ENCODE results near the gene CCS.
"Not testable (repeated sequence)": the region's sequence is repeated elsewhere in the genome, so short reads cannot be mapped to it uniquely, and the experiment has no call there.

CCS gene, protein sequence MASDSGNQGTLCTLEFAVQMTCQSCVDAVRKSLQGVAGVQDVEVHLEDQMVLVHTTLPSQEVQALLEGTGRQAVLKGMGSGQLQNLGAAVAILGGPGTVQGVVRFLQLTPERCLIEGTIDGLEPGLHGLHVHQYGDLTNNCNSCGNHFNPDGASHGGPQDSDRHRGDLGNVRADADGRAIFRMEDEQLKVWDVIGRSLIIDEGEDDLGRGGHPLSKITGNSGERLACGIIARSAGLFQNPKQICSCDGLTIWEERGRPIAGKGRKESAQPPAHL

DNA sequence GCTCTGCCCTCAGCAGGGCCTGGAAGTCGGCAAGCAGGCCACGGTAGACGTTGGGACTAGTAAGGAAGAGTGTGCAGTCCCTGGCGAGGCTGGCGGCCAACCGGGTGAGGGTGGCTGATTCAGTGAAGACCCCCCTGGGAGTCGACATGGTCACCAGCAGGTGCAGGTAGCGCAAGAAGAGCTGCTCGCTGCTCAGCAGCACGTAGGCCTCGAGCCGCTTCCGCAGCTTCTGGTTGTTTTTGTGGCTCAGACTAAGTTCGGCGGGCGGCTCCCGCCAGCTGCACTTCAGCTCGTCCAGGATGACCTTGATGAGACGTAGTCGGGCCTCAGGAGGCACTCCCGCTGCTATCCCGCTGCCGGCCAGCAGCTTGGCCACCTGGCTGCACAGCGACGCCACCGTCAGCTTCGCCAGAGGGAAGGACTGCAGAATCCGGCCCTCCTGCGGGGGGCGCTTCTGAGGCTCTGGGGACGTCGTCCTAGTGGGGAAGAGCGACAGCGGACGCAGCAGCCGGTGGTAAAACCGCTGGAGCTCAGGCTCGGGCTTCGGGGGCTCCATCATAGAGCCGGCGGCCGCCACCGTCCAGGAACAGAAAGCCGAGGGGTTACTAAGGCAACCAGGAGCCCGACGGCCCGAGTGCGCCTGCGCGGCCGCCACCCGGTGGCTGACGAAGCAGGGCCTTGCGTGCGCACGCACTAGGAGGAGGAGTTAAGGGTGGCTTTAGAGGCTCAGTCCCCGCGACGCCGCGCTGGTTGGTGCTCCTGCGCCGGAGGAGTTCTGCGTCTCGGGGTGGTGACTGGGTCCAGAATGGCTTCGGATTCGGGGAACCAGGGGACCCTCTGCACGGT is at the start of gene CCS, which contains the start of gene CCDC87:
Gene CCS, plus strand, starts transcription at position 729 of the 846 bp plus-strand sequence. Its CDS starts 77 bp downstream, at position 806.
Gene CCDC87, minus strand, starts transcription at position 607 of the 846 bp plus-strand sequence. Its CDS starts 48 bp downstream, at position 559.
- peak; percentile 96 for DNase-seq

DNA sequence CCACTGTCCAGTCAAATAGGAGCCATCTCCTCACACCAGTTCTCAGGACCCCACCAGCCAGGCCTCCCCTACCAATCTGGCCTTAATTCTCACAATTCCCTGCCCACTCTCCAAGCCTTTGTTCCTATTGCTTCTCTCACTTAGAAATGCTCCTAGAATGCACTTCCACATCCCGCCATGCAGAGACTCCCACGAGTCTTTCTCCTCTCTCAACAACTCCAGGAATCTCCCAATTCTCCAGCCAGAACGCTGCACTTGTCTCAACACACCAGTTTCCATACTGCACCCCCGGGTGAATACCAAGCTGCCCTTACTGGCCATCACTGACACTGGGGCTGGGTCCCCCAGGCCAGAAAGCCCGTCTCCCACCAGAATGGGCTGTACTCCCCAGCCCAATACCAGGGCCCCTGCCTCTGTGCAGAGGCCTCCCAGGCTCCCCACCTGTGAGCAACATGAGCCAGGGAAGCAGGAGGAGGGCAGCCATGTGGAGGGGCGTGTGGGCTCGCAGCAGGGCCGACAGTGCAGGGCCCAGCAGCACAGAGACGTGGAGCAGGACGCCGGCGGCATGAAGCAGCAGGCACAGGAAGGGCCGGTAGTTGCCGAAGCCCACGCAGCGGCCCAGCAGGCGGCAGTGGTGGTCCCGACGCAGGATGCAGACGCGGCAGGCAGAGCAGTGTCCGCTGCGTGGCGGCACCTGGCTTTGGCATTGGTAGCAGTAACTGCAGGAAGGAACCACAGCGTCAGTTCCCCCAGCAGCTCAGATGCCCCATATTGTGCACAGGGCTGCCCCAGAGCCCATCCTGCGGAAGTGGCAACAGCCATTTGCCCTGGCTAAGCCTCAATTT is 49.5 kb upstream of the CCS start:
- no peak for DNase-seq

DNA sequence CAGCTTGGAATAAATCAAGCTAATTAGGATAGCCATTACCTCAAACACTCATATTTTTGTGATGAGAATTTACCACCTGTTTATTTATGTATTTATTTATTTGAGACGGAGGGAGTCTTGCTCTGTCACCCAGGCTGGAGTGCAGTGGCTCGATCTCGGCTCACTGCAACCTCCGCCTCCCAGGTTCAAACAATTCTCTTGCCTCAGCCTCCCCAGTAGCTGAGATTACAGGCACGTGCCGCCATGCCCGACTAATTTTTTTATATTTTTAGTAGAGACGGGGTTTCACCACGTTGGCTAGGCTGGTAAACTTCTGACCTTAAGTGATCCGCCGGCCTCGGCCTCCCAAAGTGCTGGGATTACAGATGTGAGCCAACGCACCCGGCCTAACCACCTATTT is 48.0 kb upstream of the CCS start:
- DNase-seq, result not testable (repeated sequence)

DNA sequence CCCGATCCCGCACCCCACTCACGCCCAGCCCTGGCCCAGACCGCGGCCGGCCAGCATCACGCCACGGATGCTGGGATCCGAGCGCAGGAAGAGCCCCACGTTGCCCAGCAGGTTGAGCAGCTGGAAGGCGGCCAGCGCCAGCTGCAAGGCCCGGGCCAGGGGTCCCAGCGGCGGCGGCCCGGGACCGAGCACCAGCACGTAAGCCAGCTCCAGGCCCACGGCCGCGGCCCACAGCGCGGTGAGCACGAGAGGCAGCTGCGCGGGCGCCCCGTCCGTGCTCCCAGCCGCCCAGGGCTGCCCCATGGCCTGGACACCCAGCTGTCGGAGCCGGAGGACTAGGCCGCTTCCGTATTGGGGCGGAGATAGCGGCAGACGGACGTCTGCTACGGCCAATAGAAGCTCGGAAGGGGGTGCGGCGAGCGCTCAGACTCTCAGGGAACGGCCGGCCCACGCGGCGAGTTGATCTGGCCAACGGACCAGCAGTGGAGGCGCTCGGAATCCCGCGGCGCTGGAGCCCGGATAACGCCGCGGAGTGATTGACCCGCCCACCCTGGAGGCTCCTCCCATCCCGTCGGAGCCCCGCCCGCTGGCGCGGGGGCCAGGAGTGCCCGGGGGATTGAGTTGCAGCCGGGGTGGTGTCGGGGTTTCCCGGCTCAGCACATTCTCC is 47.2 kb upstream of the CCS start, which contains the start of gene ZDHHC24:
Gene ZDHHC24, minus strand, starts transcription at position 348 of the 667 bp plus-strand sequence. Its CDS starts 45 bp downstream, at position 303.
- peak; percentile 97 for DNase-seq

DNA sequence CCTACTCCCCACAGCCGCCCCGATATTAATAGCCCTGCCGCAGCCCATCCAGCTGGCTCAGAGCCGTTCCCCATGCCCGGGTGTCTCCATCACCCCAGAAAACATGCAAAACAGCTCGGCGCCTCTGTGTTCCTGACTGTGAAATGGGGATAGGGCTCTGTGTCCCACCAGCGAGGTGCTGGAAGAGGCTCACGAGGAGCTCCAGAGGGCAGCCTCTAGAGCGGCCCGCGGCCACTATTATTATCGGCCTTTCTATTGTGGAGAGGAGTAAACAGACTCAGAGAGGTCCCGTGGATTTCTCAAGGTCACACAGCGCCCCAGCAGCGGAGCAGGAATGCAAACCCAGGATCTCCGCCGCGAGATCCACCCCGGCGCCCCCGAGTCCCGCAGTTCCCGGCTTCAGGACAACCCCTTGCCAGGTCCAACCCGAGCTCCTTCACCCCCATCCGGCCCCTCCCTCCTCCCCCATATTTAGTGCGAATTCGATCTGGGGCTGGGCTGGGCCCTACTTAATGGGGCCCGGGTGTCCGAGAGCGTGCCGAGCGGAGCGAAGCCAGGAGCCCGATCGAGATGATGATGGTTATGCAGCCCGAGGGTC is 46.5 kb upstream of the CCS start, which contains the start of gene ACTN3:
Gene ACTN3, plus strand, starts transcription at position 536 of the 598 bp plus-strand sequence. Its CDS starts 35 bp downstream, at position 571.
- no peak for DNase-seq

GRCh38 chr11:66546966-66547661 is 45.9 kb upstream of the CCS start:
- DNase-seq, result no peak

- DNase-seq, result no peak
These were observed 45.3 kb upstream of the CCS start for GRCh38 chr11:66547662-66548009.

- DNase-seq, result no peak
These were observed 44.9 kb upstream of the CCS start for GRCh38 chr11:66548041-66548440.

DNA sequence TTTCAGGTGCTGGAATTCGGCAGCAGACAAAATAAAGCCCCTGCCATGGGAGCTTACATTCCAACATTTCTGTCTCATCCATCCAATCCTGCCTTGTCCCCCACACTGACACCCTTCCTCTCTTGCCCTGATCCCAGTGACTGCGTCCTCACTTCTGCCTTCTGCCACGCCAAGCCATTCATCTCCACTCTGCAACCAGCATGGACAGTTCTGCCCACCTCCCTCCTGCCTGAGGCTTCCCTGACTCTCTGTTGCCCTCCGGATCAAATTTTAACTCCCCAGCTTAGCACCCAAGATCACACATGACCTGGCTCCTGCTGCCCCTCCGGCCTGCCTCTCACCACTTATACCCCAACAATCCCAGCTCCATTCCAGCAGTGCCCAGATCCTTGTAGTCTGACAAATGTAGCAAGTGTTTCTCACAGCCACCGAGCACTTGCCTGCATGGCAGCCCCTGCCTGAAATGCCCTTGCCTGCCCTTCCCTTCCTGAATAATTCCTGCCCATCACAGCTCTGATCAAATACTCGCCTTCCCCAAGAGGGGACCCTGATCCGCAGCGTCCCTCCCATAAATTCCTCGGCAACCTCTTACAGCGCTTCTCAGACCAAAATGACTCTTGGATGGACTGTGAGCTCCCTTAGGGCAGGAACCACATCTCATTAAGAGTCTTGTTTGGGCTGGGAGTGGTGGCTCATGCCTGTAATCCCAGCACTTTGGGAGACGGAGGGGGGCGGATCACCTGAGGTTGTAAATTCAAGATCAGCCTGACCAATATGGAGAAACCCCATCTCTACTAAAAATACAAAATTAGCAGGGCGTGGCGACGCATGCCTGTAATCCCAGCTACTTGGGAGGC is 44.0 kb upstream of the CCS start:
- DNase-seq, result no peak

- no peak for DNase-seq
These were observed 43.3 kb upstream of the CCS start for GRCh38 chr11:66549696-66550095.

GRCh38 chr11:66550887-66551286 is 42.1 kb upstream of the CCS start:
- no peak for DNase-seq

DNA sequence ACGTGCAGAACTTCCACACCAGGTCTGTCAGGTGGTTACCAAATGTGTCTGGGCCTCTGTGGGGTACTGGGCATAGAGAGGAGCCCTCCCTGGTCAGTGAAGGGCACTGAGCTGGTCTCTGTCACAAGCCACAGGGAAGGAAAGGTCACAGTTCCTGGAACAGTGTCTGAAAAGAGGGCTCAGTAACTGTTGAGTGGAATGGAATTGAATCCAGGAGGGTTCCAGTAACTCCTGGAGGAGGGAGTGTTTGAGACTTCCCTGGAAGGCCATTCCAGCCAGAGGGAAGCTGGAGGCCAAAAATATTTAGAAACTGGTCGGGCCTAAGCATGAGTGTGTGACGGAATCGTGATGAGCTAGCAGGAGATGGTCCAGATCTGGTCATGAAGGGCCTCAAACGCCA is 38.4 kb upstream of the CCS start:
- DNase-seq, result no peak

GRCh38 chr11:66555416-66555815 is 37.6 kb upstream of the CCS start:
- no peak for DNase-seq

- DNase-seq, result no peak
These were observed 36.9 kb upstream of the CCS start for GRCh38 chr11:66556086-66556485.

DNA sequence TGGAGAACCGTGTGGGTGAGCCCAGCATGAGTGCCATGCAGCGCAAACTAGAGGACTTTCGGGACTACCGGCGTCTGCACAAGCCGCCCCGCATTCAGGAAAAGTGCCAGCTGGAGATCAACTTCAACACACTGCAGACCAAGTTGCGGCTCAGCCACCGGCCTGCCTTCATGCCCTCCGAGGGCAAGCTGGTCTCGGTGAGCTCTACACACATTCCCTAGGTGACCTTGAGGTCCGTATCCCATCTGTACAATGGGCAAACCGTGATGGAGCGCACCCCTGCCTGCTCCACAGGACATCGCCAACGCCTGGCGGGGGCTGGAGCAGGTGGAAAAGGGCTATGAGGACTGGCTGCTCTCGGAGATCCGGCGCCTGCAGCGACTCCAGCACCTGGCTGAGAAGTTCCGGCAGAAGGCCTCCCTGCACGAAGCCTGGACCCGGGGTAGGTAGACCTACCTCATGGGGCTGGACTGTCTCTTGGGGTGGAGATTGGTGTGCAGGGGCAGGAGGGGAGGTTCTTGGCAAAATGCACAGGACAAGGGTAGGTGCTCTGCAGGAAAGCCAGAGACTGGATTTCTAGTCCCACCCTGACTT is 35.2 kb upstream of the CCS start:
- no peak for DNase-seq

DNA sequence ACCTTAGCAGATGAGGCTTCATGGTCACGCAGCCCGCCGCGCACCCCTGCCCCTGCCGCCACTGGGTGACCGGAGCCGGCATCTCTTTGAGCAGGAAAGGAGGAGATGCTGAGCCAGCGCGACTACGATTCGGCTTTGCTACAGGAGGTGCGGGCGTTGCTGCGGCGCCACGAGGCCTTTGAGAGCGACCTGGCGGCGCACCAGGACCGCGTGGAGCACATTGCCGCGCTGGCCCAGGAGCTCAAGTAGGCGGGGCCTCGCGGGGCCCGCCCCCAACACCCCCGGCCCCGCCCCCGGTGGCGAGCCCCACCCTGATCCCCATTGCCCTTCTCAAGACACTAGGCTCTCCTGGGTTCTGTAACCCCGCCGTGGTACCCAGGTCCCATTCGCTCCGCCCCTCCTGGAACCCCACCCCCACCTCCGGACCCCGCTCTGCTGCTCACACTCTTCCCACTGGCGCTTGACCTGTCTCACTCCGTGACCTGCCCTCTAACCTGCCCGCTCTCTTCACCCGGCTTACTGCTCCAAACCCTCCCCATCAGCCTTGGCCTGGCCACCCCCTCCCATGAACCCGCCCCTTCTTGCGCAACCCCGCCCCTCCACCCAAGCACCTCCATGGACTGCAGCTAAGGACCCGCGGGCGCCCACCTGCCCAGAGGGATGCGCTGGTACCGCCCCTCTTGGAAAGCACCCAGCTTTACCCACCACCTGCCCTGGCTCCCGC is 33.7 kb upstream of the CCS start:
- DNase-seq, result no peak

- no peak for DNase-seq
These were observed 32.9 kb upstream of the CCS start for GRCh38 chr11:66559866-66560676.

All from midbrain (tissue), 1 donor.